ENCODE results near the gene PTAR1.
A peak's percentile ranks its signal among the peaks of the same experiment; 100 is the strongest.

PTAR1 gene

DNA sequence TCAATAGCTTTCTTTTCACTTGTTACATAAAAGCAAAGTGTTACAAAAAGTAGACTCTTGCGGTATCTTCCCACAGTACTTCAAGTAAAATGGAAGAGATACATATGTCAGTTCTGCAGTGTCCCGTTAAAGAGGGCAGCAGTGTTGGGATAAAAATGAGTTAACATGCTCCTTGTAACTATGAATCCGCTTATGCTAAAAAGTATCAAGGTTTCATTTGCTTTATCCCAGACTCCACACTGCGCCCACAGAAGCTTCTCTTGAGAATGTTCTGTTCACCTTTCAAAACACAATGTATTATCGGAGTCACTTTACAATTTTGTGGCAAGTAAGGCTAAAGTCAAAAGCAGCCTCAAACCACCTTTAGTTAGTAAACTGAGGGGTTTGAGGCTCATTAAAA lies 790 bp downstream of the PTAR1 start:
- TF ChIP-seq RARB (CRISPR knock-in tag; IDR thresholded peaks at IDR 0.05) (no peak), ZNF70 (CRISPR knock-in tag; IDR thresholded peaks at IDR 0.05) (no peak), BACH2 (CRISPR knock-in tag; IDR thresholded peaks at IDR 0.05; ENCODE audit: borderline replicate concordance) (no peak), GLIS3 (CRISPR knock-in tag; IDR thresholded peaks at IDR 0.05) (no peak), TCF4 (CRISPR knock-in tag; IDR thresholded peaks at IDR 0.05; ENCODE audit: borderline replicate concordance) (no peak), CREB5 (CRISPR knock-in tag; IDR thresholded peaks at IDR 0.05; ENCODE audit: low read depth) (no peak), ZNF8 (CRISPR knock-in tag; IDR thresholded peaks at IDR 0.05) (no peak)
- TF ChIP-seq, protein P1, sequence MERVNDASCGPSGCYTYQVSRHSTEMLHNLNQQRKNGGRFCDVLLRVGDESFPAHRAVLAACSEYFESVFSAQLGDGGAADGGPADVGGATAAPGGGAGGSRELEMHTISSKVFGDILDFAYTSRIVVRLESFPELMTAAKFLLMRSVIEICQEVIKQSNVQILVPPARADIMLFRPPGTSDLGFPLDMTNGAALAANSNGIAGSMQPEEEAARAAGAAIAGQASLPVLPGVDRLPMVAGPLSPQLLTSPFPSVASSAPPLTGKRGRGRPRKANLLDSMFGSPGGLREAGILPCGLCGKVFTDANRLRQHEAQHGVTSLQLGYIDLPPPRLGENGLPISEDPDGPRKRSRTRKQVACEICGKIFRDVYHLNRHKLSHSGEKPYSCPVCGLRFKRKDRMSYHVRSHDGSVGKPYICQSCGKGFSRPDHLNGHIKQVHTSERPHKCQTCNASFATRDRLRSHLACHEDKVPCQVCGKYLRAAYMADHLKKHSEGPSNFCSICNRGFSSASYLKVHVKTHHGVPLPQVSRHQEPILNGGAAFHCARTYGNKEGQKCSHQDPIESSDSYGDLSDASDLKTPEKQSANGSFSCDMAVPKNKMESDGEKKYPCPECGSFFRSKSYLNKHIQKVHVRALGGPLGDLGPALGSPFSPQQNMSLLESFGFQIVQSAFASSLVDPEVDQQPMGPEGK (CRISPR knock-in tag; IDR thresholded peaks at IDR 0.05; ENCODE audit: borderline replicate concordance) = no peak
- peak; percentile 51 for ATAC-seq

DNA sequence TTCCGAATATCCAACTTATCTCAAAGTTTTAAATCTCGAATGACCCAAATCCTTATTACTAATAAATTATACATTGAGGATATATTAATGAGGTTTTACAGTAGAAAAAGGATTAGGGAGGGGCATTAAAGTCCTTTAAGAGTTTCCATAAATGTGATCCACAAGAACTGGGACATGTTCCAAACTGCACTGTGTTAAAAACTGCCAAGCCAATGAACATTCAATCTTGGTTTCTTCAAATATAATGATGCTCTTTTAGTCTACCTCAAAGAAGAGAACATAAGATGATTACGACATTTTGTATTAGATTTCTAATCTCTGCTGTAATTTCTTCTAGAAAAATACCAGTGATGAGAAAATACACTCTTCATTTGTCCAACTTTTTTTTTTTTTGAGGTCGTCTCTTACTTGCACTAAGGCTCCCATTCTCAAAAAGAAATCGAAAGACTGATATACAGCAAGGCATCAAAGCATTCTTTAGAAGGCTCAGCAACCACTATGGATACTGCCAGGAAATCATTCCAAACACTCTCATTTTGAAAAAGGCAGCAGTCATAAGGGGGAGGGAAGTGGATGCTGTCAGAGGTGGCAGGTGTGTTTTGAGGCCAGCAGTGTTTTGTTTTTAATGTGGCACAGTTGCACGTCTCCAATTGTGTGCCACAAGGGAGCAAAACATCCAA lies 1.7 kb downstream of the PTAR1 start:
- no peak for ATAC-seq
- no peak for TF ChIP-seq PPARA (CRISPR knock-in tag; IDR thresholded peaks at IDR 0.05; ENCODE audit: borderline replicate concordance)
- TF ChIP-seq ZNF8 (CRISPR knock-in tag; IDR thresholded peaks at IDR 0.05) = no peak
- TF ChIP-seq TOX (CRISPR knock-in tag; IDR thresholded peaks at IDR 0.05; ENCODE audit: borderline replicate concordance) = no peak
- TF ChIP-seq ESRRG (CRISPR knock-in tag; IDR thresholded peaks at IDR 0.05) = no peak
- TF ChIP-seq, protein P1 (CRISPR knock-in tag; IDR thresholded peaks at IDR 0.05; ENCODE audit: borderline replicate concordance) = no peak

GRCh38 chr9:69755205-69755604 lies 4.6 kb downstream of the PTAR1 start:
- ATAC-seq = no peak
- TF ChIP-seq TCF4 (CRISPR knock-in tag; IDR thresholded peaks at IDR 0.05; ENCODE audit: borderline replicate concordance) = no peak
- no peak for TF ChIP-seq ZFP3 (CRISPR knock-in tag; IDR thresholded peaks at IDR 0.05)
- no peak for TF ChIP-seq SNAI2 (CRISPR knock-in tag; IDR thresholded peaks at IDR 0.05)
- TF ChIP-seq TOX (CRISPR knock-in tag; IDR thresholded peaks at IDR 0.05; ENCODE audit: borderline replicate concordance) = no peak
- TF ChIP-seq ARNTL (CRISPR knock-in tag; IDR thresholded peaks at IDR 0.05; ENCODE audit: borderline replicate concordance, low read depth) = no peak
- TF ChIP-seq BACH2 (CRISPR knock-in tag; IDR thresholded peaks at IDR 0.05; ENCODE audit: borderline replicate concordance) = no peak
- TF ChIP-seq, protein P2, sequence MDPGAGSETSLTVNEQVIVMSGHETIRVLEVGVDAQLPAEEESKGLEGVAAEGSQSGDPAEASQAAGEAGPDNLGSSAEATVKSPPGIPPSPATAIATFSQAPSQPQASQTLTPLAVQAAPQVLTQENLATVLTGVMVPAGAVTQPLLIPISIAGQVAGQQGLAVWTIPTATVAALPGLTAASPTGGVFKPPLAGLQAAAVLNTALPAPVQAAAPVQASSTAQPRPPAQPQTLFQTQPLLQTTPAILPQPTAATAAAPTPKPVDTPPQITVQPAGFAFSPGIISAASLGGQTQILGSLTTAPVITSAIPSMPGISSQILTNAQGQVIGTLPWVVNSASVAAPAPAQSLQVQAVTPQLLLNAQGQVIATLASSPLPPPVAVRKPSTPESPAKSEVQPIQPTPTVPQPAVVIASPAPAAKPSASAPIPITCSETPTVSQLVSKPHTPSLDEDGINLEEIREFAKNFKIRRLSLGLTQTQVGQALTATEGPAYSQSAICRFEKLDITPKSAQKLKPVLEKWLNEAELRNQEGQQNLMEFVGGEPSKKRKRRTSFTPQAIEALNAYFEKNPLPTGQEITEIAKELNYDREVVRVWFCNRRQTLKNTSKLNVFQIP (CRISPR knock-in tag; IDR thresholded peaks at IDR 0.05; ENCODE audit: borderline replicate concordance, low read depth) = no peak
- no peak for TF ChIP-seq ESRRG (CRISPR knock-in tag; IDR thresholded peaks at IDR 0.05)
- TF ChIP-seq, protein P1 (CRISPR knock-in tag; IDR thresholded peaks at IDR 0.05; ENCODE audit: borderline replicate concordance) = no peak
- TF ChIP-seq RARB (CRISPR knock-in tag; IDR thresholded peaks at IDR 0.05) = no peak
- TF ChIP-seq PPARA (CRISPR knock-in tag; IDR thresholded peaks at IDR 0.05; ENCODE audit: borderline replicate concordance) = no peak
- TF ChIP-seq GLIS3 (CRISPR knock-in tag; IDR thresholded peaks at IDR 0.05) = no peak
- no peak for TF ChIP-seq CSRNP3 (CRISPR knock-in tag; IDR thresholded peaks at IDR 0.05)

All from SK-N-SH treated with all-trans-retinoic acid at 6 μM for 48 hours (cell line).